HG03469 (cell line): ENCODE data around the gene ZNF524.

Experiments
- ATAC-seq: cut with Tn5 transposase; IDR thresholded peaks from one replicate; pipeline ENCODE4 v1.9.1; 2021; ENCODE audit warnings: mild to moderate bottlenecking, moderate library complexity, moderate number of reproducible peaks; ENCODE audit not compliant: unreplicated experiment

ZNF524 gene

DNA sequence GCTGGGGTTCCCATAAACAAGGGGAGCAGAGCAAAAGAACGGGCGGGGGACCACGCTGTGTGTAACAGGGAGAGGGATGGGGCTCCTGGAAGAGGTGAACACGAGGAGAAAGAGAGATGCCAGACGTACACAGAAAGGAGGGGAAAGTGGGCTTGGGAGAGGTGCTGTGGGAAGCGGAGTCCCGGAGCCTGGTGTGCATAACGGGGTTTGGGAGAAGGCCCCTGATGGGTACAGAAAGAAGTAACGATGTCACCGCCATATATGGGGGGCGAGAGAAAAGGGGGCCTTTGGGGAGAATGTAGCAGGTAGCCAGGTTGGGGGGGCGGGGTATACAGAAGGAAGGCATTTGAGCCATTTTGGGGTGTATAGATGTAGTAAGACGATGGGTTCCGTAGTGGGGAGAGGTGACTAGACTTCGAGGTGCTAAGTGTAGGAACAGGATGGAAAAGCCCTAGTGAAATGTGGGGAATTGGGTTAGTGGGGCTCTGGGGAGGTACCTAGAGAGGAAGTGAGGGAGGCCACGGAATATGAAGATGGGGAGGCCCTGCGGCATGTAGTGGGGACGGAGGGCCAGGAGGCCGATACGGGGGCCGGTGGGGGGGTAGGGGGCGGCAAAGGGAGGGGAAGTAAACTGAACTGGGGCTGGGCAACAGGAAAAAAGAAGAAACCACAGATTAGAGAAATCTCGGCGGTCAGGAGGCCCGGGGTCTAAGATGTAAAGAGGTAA is 41.5 kb downstream of the ZNF524 start:
- no peak for ATAC-seq

DNA sequence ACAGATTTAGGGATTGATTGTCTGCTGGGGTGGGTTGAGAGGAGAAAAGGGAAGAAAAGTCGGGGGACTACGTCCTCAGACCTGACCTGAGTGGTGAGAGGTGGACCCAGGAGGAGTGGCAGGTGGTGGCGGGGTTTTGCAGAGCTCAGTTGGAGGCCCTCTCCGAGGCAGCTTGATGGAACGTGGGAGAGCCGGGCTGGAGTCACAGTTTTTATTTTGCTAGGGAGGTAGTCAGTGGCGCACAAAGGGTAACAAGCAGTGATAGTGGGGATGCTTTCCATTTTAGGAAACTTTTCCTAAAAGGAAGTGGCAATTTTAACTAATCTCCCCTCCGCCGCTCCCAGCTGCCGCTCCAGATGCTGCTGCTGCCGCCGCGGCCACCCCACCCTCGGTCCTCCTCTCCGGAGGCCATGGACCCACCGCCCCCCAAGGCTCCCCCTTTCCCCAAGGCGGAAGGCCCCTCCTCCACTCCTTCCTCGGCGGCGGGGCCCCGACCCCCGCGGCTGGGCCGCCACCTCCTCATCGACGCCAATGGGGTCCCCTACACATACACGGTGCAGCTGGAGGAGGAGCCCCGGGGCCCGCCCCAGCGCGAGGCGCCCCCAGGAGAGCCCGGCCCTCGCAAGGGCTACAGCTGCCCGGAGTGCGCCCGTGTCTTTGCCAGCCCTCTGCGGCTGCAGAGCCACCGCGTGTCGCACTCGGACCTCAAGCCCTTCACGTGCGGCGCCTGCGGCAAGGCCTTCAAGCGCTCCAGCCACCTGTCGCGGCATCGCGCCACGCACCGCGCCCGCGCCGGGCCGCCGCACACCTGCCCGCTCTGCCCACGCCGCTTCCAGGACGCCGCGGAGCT is 42.3 kb downstream of the ZNF524 start:
- ATAC-seq, result no peak

GRCh38 chr19:55643003-55643886 is 43.2 kb downstream of the ZNF524 start, which contains the start of gene ZNF581:
Gene ZNF581 (plus strand): TSS chr19:55643649. CDS start chr19:55644572, 923 bp downstream.
- no peak for ATAC-seq

- ATAC-seq, result no peak
These were observed 43.7 kb downstream of the ZNF524 start for GRCh38 chr19:55643887-55644176.

DNA sequence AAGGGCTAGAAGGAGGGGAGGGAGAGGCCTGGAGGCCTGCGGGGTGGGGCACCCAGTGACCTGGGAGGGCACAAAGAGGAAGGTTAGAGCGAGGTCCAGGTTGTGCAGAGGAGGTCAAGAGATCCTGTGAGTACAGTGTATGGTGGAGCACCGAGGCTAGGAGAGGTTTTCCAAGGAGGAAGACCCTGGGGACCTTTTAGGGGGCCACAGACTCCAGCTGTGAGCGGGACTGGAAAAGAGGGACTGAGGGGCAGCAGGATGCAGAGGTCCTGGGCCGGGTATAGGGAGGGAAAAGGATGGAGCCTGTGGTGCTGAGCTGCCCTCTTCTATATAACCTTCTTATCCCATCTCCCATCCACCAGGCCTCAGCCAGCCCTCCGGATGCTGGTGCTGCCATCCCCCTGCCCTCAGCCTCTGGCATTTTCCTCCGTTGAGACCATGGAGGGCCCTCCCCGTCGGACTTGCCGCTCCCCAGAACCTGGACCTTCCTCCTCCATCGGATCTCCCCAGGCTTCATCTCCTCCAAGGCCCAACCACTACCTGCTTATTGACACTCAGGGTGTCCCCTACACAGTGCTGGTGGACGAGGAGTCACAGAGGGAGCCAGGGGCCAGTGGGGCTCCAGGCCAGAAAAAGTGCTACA is 44.2 kb downstream of the ZNF524 start:
- ATAC-seq, result no peak

- no peak for ATAC-seq
These were observed 44.9 kb downstream of the ZNF524 start for GRCh38 chr19:55644842-55645511.

- no peak for ATAC-seq
These were observed 45.4 kb downstream of the ZNF524 start for GRCh38 chr19:55645512-55645881.

- ATAC-seq, result no peak
These were observed 47.0 kb downstream of the ZNF524 start for GRCh38 chr19:55646889-55647731.

DNA sequence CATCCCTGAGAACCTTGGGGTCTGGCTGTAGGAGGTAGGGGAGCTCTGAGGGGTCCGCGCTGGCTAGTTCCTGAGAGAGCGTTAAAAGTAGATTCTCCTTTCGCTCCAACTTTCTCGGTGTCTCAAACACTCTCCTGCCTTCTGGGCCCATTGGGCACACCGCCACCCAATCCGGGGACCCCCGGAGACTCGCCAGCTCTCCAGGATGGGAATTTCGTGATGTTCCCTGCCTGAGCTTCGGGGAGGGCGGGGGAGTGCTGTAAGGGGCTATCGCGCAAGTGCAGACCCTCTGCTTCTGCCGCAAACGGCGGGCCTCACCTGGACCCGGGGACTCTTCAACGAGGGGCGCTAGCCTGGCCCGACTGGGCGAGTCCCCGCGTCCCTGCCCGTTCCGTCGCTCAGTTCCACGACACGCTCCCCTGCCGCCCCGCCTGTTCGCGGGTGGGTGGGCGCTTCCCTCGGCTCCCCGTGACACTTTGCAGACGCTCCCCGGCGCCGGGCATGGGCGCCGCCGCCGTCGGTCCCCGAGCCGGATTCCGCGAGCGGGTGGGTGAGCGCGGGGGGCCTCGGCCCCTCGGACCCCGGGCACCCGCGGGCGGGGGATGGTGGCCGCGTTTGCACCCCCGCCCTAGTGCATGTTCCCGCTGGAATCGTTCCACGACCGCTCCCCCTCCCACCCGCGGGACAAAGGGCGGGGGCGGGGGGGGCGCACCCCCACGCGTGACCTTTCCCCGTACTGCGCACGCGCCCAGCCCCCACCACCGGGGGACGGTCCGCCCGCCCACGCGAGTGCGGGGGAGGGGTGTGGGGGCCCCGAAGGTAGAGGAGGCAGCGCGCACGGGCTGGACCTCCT is 47.9 kb downstream of the ZNF524 start, which contains the start of gene CCDC106:
Gene CCDC106 (plus strand): TSS at position 481 of the 853 bp plus-strand sequence. CDS start 835 bp downstream, outside the sequence.
- ATAC-seq, result no peak

- ATAC-seq, result no peak
These were observed 48.6 kb downstream of the ZNF524 start for GRCh38 chr19:55648585-55649267.

- ATAC-seq, result no peak
These were observed 49.4 kb downstream of the ZNF524 start for GRCh38 chr19:55649268-55650125.

- no peak for ATAC-seq
These were observed 50.1 kb downstream of the ZNF524 start for GRCh38 chr19:55650126-55650557.

DNA sequence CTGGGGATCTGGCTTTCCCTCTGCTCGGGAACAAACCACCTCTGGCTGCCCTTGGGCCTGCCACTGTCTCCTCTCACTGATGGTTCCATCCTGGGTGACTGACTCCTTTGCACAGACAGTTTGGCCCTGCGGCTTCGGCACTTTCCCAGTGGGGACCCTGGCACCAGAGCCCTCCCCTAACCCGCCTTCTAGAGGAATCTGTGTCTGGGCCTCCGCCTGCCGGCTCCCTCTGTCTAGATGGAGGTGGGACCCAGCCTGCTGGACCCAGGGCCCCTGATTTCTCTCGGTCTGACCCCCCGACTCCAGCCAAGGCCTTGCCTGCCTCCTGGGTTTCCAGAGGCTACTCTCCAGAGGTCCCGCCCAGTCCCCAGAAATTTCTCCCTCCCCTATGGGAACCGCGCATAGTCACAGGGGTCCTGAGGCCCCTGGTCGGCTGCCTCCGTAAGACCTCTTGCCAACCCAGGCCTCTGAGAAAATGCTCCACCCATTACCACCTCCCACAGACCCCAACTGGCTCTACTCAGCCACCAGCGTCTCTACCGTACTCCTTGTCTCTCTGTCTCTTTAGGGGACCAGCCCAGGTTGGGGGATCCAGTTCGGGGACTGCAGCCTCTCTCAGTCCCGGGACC is 50.6 kb downstream of the ZNF524 start:
- no peak for ATAC-seq

GRCh38 chr19:55651236-55651635 is 51.1 kb downstream of the ZNF524 start:
- no peak for ATAC-seq

DNA sequence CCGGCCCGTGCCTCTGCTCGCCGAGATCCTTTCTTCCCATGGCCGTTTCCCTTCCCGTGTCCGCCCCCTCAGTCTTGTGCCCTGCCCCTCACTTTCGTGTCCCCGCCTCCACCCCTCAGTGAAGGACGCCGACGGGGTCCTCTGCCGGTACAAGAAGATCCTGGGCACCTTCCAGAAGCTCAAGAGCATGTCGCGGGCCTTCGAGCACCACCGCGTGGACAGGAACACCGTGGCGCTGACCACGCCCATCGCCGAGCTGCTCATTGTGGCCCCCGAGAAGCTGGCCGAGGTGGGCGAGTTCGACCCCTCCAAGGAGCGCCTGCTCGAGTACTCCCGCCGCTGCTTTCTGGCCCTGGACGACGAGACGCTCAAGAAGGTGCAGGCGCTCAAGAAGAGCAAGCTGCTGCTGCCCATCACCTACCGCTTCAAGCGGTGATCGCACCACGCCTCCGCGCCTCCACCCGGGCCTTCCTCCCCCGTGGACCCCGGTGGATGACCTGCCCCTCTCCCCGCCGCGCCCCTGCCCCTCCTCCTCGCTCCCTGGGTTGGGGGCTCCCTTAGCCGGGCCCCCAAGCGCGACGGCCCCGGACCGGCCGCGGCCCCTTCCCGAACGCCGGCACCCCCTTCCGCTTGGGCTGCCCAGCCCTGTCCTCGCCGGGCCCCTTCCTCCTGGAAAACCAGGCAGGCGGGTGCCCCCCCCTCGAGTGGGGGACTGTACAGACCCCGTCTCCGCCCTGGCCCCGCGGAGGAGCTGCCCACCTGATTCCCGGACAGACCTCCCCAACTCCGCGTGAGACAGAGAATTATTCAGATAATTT is 52.4 kb downstream of the ZNF524 start:
- no peak for ATAC-seq
